Endothelial cell of umbilical vein (primary cell): ENCODE data around the gene IRF2BP1.

Experiments used
- JUN ChIP-seq: IDR thresholded peaks from 2 replicates; pipeline ENCODE4 v1.6.1; 2011; ENCODE audit warnings: borderline replicate concordance, low read depth; ENCODE audit not compliant: insufficient read length, insufficient read depth
- POLR2A ChIP-seq: IDR thresholded peaks from 2 replicates; pipeline ENCODE4 v1.6.1; 2012; ENCODE audit warnings: low read depth, mild to moderate bottlenecking, control low read depth, low read length
- TF ChIP-seq, protein P1 (sequence below): IDR thresholded peaks from 2 replicates; pipeline ENCODE4 v1.6.1; 2011; ENCODE audit not compliant: insufficient read depth, insufficient read length

- TF ChIP-seq, protein P1, sequence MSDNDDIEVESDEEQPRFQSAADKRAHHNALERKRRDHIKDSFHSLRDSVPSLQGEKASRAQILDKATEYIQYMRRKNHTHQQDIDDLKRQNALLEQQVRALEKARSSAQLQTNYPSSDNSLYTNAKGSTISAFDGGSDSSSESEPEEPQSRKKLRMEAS, result no peak
- no peak for TF ChIP-seq POLR2A
- TF ChIP-seq JUN, result no peak
Measured at GRCh38 chr19:45890877-45891276, 4.9 kb upstream of the IRF2BP1 start.
